IMR-90 (cell line): ENCODE data around the gene SVIP. TPM values are rescaled to one million over a fixed set of nuclear protein-coding genes. Genes with fewer than 3 reads are reported as not detected.

ENCODE experiments used
- ATAC-seq: fragments of 200-7000 bp; cut with Tn5 transposase; 2 replicates; pipeline ENCODE4 v1.9.1; 2020; ENCODE audit warnings: low read depth, mild to moderate bottlenecking, moderate library complexity
- BruUV-seq: library from RNA; stranded (reverse); fragments of 400-500 nt; replicated peaks from 2 replicates; lab custom pipeline; 2021; lab: Mats Ljungman, UMichigan
- CTCF ChIA-PET: fragments of 300-600 bp; formaldehyde crosslinking; extraction: SDS; loops from one replicate; lab custom pipeline; 2021; ENCODE audit warnings: antibody characterized with exemption; lab: Yijun Ruan, JAX
- POLR2A ChIA-PET: fragments of 300-600 bp; sonication (Branson Sonifier 250); formaldehyde crosslinking; loops from one replicate; lab custom pipeline; 2022; ENCODE audit warnings: antibody characterized with exemption; ENCODE audit not compliant: unreplicated experiment; lab: Charles Lee
- DNase-seq: peaks from one replicate; pipeline ENCODE4 v3.0.0; 2013
- H2AFZ ChIP-seq: replicated peaks from 2 replicates; pipeline ENCODE3; 2013; ENCODE audit warnings: low read length, mild to moderate bottlenecking; ENCODE audit not compliant: poor library complexity
- H2AK5ac ChIP-seq: 2 replicates; pipeline ENCODE4 v1.6.1; 2013; ENCODE audit warnings: low read depth, low read length, inconsistent platforms
- H2AK9ac ChIP-seq: replicated peaks from 2 replicates; pipeline ENCODE3; 2013; ENCODE audit warnings: mild to moderate bottlenecking, low read depth, low read length, moderate library complexity; ENCODE audit not compliant: poor library complexity
- H2BK120ac ChIP-seq: 2 replicates; pipeline ENCODE4 v1.6.1; 2013; ENCODE audit warnings: low read depth, low read length, inconsistent platforms
- H2BK15ac ChIP-seq: 3 replicates; pipeline ENCODE4 v1.6.1; 2013; ENCODE audit warnings: low read depth, low read length, inconsistent platforms
- H2BK20ac ChIP-seq: 2 replicates; pipeline ENCODE4 v1.6.1; 2013; ENCODE audit warnings: low read depth, mild to moderate bottlenecking, inconsistent platforms, low read length, moderate library complexity
- H2BK5ac ChIP-seq: 2 replicates; pipeline ENCODE4 v1.6.1; 2013; ENCODE audit warnings: mild to moderate bottlenecking, low read depth, low read length, inconsistent platforms; ENCODE audit not compliant: poor library complexity, severe bottlenecking
- H3K14ac ChIP-seq: replicated peaks from 2 replicates; pipeline ENCODE4 v1.6.1; 2013; ENCODE audit warnings: low read depth, low read length, inconsistent platforms
- H3K18ac ChIP-seq: 2 replicates; pipeline ENCODE4 v1.6.1; 2013; ENCODE audit warnings: low read depth, low read length, control low read depth
- H3K23ac ChIP-seq: 2 replicates; pipeline ENCODE4 v1.6.1; 2013; ENCODE audit warnings: low read depth, low read length, inconsistent platforms
- H3K27ac ChIP-seq: 2 replicates; pipeline ENCODE4 v1.5.1; 2013; ENCODE audit warnings: mild to moderate bottlenecking, control low read depth, low read length; ENCODE audit not compliant: insufficient read depth
- H3K27me3 ChIP-seq: 2 replicates; pipeline ENCODE4 v1.6.1; 2013; ENCODE audit warnings: low read length; ENCODE audit not compliant: control insufficient read depth, insufficient read depth
- H3K36me3 ChIP-seq: 2 replicates; pipeline ENCODE4 v1.6.1; 2013; ENCODE audit warnings: low read length, mixed read lengths; ENCODE audit not compliant: control insufficient read depth, insufficient read depth
- H3K4ac ChIP-seq: 2 replicates; pipeline ENCODE4 v1.6.1; 2013; ENCODE audit warnings: low read depth, low read length, inconsistent platforms
- H3K4me1 ChIP-seq: 2 replicates; pipeline ENCODE4 v1.6.1; 2013; ENCODE audit warnings: low read length, mixed read lengths; ENCODE audit not compliant: control insufficient read depth, insufficient read depth
- H3K4me2 ChIP-seq: 2 replicates; pipeline ENCODE4 v1.6.1; 2013; ENCODE audit warnings: low read depth, mild to moderate bottlenecking, control low read depth, low read length, moderate library complexity
- H3K4me3 ChIP-seq: 2 replicates; pipeline ENCODE4 v1.5.1; 2013; ENCODE audit warnings: low read depth, mild to moderate bottlenecking, control low read depth, low read length, moderate library complexity; ENCODE audit not compliant: insufficient read depth
- H3K56ac ChIP-seq: 2 replicates; pipeline ENCODE4 v1.6.1; 2013; ENCODE audit warnings: low read length, inconsistent platforms; ENCODE audit not compliant: insufficient read depth; ENCODE audit errors: extremely low read depth
- H3K79me1 ChIP-seq, 2 experiments: 2 replicates each; pipeline ENCODE4 v1.6.1; 2013; ENCODE audit warnings: low read length in 2 of 2, inconsistent platforms in 1 of 2, low read depth in 1 of 2
- H3K9ac ChIP-seq: 2 replicates; pipeline ENCODE4 v1.6.1; 2013; ENCODE audit warnings: low read depth, low read length, control low read depth
- H3K9me1 ChIP-seq: 2 replicates; pipeline ENCODE4 v1.6.1; 2013; ENCODE audit warnings: low read length, inconsistent platforms; ENCODE audit not compliant: insufficient read depth
- H3K9me3 ChIP-seq: 2 replicates; pipeline ENCODE4 v1.6.1; 2013; ENCODE audit warnings: low read length; ENCODE audit not compliant: control insufficient read depth, insufficient read depth
- H4K20me1 ChIP-seq: 2 replicates; pipeline ENCODE4 v1.6.1; 2013; ENCODE audit warnings: low read length, inconsistent platforms; ENCODE audit not compliant: insufficient read depth
- H4K5ac ChIP-seq: 2 replicates; pipeline ENCODE4 v1.6.1; 2013; ENCODE audit warnings: mild to moderate bottlenecking, low read depth, low read length, control low read depth
- H4K8ac ChIP-seq, 2 experiments: 2 replicates each; pipeline ENCODE4 v1.6.1; 2013; ENCODE audit warnings: low read depth in 2 of 2, low read length in 2 of 2, control low read depth in 1 of 2, inconsistent platforms in 1 of 2
- H4K91ac ChIP-seq: 2 replicates; pipeline ENCODE4 v1.6.1; 2013; ENCODE audit warnings: low read depth, low read length, inconsistent platforms; ENCODE audit not compliant: insufficient read depth
- BHLHE40 ChIP-seq: fragments of 150-350 bp; IDR thresholded peaks from 2 replicates; pipeline ENCODE4 v1.6.1; 2016; ENCODE audit warnings: mild to moderate bottlenecking, low read depth, low read length
- CEBPB ChIP-seq: IDR thresholded peaks from 2 replicates; pipeline ENCODE4 v1.6.1; 2012; ENCODE audit warnings: low read depth, low read length, improper control_type of control experiment
- CHD1 ChIP-seq: IDR thresholded peaks from 2 replicates; pipeline ENCODE4 v1.6.1; 2012; ENCODE audit warnings: low read depth, low read length, improper control_type of control experiment
- MAFK ChIP-seq: IDR thresholded peaks from 2 replicates; pipeline ENCODE4 v1.6.1; 2012; ENCODE audit warnings: low read depth, low read length, improper control_type of control experiment
- MAZ ChIP-seq: IDR thresholded peaks from 2 replicates; pipeline ENCODE4 v1.6.1; 2012; ENCODE audit warnings: low read depth, mild to moderate bottlenecking, low read length, improper control_type of control experiment, moderate library complexity, borderline replicate concordance
- MXI1 ChIP-seq: IDR thresholded peaks from 2 replicates; pipeline ENCODE4 v1.6.1; 2012; ENCODE audit warnings: low read depth, mild to moderate bottlenecking, low read length, moderate library complexity, borderline replicate concordance
- NFE2L2 ChIP-seq: fragments of 150-350 bp; IDR thresholded peaks from 2 replicates; pipeline ENCODE4 v1.6.1; 2016; ENCODE audit warnings: low read depth, mild to moderate bottlenecking, low read length
- RAD21 ChIP-seq: IDR thresholded peaks from 2 replicates; pipeline ENCODE4 v1.6.1; 2012; ENCODE audit warnings: low read length, improper control_type of control experiment
- RFX5 ChIP-seq: IDR thresholded peaks from 2 replicates; pipeline ENCODE4 v1.8.0; 2012; ENCODE audit warnings: low read depth, mild to moderate bottlenecking, low read length, moderate library complexity
- SMC3 ChIP-seq: fragments of 150-350 bp; IDR thresholded peaks from 2 replicates; pipeline ENCODE4 v1.6.1; 2016; ENCODE audit warnings: low read depth, mild to moderate bottlenecking, antibody characterized with exemption, low read length, moderate library complexity
- WGBS, 2 experiments: methylation state at CpG; one replicate each; pipeline versions ENCODE4 v1.1.5 to v1.1.7; 2013; ENCODE audit warnings: missing lambda C conversion rate in 2 of 2; ENCODE audit not compliant: insufficient read length in 1 of 2; ENCODE audit errors: extremely low coverage in 2 of 2; 5-methylcytosine and 5-hydroxymethylcytosine counted together
- dilution Hi-C: fragments of 300-500 bp; cut with HindIII; formaldehyde crosslinking; loops from one replicate; pipeline ENCODE4 v1.14.3; 2018; ENCODE audit warnings: low sequenced_read_pairs; ENCODE audit not compliant: unreplicated experiment
- in situ Hi-C: fragments of 300-500 bp; cut with MboI; formaldehyde crosslinking; loops from 3 replicates; pipeline ENCODE4 v1.14.3; 2019; ENCODE audit warnings: low sequenced_read_pairs, inconsistent platforms, mixed read lengths
- intact Hi-C: fragments of 100-400 bp; cut with micrococcal nuclease; formaldehyde crosslinking; loops from 2 replicates; pipeline ENCODE4 v1.10.0; 2022
- polyA plus RNA-seq, 3 experiments: library from polyadenylated mRNA; depleted of rRNA; stranded (reverse); fragments of >200 nt; gene quantifications; 2 replicates each; pipeline ENCODE4 v1.2.3, GENCODE V29; 2012; ENCODE audit warnings: low replicate concordance in 1 of 3
- total RNA-seq: library from RNA; depleted of rRNA; stranded (reverse); fragments of >200 nt; gene quantifications from 2 replicates; pipeline ENCODE4 v1.2.3, GENCODE V29; 2012

The SVIP gene
- total and polyA plus RNA-seq, 2 of the 4 experiments (the other 2 are of a cell fraction) = 2.0 to 6.8 TPM

DNA sequence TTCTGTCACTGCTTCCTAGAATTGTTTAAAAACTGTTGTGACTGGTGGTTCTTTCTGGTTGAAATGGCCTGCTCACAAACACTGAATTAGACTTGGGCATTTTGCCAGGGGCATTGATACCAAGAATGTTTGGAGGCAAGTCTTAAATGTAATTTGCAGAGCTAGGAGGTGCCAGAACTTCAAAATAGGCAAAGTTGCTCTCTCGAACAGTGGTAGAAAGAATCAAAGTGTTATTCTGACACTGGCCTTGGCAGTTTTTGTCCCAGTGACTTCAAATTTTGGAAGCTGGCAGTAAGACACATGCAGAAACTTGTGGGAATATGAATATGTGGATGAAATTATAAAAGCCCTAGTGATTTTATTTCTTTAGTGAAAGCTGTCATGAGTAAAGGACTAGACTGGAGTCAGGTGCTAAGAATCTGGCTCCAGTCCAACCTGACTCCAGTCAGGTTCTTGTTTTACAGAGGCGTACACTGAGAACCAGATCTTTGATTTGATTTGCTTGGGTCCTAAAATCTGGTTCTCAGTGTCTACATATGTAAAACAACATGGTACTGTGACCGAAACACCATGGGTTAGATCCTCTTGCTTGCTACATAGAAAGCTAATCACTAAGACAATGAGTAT, 20.9 kb downstream of the SVIP start:
- Histone ChIP-seq H2BK120ac (no peak overlapping the region), H3K79me1 (no peaks in the 10 kb centered on the region), H3K9me1 (no peaks in the 10 kb centered on the region), H3K4me1 (no peaks in the 10 kb centered on the region), H3K18ac (no peak overlapping the region), H3K4me2 (no peak overlapping the region), H2AFZ (no peak overlapping the region), H2BK20ac (no peak overlapping the region), H3K9ac (no peak overlapping the region), H4K91ac (no peak overlapping the region), H2BK5ac (no peak overlapping the region), H3K4ac (no peak overlapping the region), H3K23ac (no peak overlapping the region), H3K36me3 (no peaks in the 10 kb centered on the region), H4K5ac (no peak overlapping the region), H3K27ac (no peak overlapping the region), H3K9me3 (no peaks in the 10 kb centered on the region), H3K27me3 (no peaks in the 10 kb centered on the region; the same call in 1 of the 2 replicates), H2AK5ac (no peak overlapping the region), H4K20me1 (no peaks in the 10 kb centered on the region), H3K4me3 (no peak overlapping the region), H3K14ac (no peak overlapping the region), H3K56ac (no peak overlapping the region), H2AK9ac (no peak overlapping the region), H4K8ac (no peak overlapping the region), H2BK15ac (no peak overlapping the region)
- dilution Hi-C loops = no loop called here
- ChIA-PET CTCF (no interaction called here), POLR2A (no interaction called here)
- WGBS, 2 experiments = no CpG with 5 or more reads among the region's 3 CpGs
- DNase-seq = no peak
- intact Hi-C loops = no loop called here
- in situ Hi-C loops = no loop called here
- BruUV-seq = no TSS peak
- no peak for ATAC-seq
- TF ChIP-seq NFE2L2 (no peak), SMC3 (no peak), MAFK (no peak), MAZ (no peak), MXI1 (no peak), CHD1 (no peak), CEBPB (no peak), RAD21 (no peak), RFX5 (no peak), BHLHE40 (no peak)
